IgD-negative memory B cell (primary cell): ENCODE results near the gene TMEM238. TPM values are rescaled to one million over a fixed set of nuclear protein-coding genes. Genes with fewer than 3 reads are reported as not detected.
A peak's percentile ranks its signal among the peaks of the same experiment; 100 is the strongest.

ENCODE experiments used
- H3K27ac Mint-ChIP-seq, 3 donors: one replicate each; pipeline ENCODE4 v1.8.0; 2020 to 2022; ENCODE audit warnings: mild to moderate bottlenecking in 3 of 3, mixed read lengths in 3 of 3, moderate library complexity in 1 of 3
- H3K27me3 Mint-ChIP-seq: one replicate; pipeline ENCODE4 v1.8.0; 2021; ENCODE audit warnings: mixed read lengths
- H3K36me3 Mint-ChIP-seq: one replicate; pipeline ENCODE4 v1.8.0; 2020; ENCODE audit warnings: mild to moderate bottlenecking, mixed read lengths
- H3K4me1 Mint-ChIP-seq, 3 donors: one replicate each; pipeline ENCODE4 v1.8.0; 2020 to 2022; ENCODE audit warnings: mixed read lengths in 3 of 3, mild to moderate bottlenecking in 1 of 3
- H3K4me3 Mint-ChIP-seq, 4 donors: one replicate each; pipeline ENCODE4 v1.8.0; 2020 to 2022; ENCODE audit warnings: mild to moderate bottlenecking in 4 of 4, mixed read lengths in 4 of 4, moderate library complexity in 3 of 4
- H3K9me3 Mint-ChIP-seq, 3 donors: one replicate each; pipeline ENCODE4 v1.8.0; 2020 to 2021; ENCODE audit warnings: mixed read lengths in 3 of 3, mild to moderate bottlenecking in 1 of 3
- polyA plus RNA-seq: library from polyadenylated mRNA; unstranded; fragments of 300-500 nt; fragmentation: Illumina TruSeq; gene quantifications from one replicate; pipeline ENCODE4 v1.2.3, GENCODE V29; 2021

Gene TMEM238
- polyA plus RNA-seq, 1 donor from 2014 or later, result 1.1 TPM

DNA sequence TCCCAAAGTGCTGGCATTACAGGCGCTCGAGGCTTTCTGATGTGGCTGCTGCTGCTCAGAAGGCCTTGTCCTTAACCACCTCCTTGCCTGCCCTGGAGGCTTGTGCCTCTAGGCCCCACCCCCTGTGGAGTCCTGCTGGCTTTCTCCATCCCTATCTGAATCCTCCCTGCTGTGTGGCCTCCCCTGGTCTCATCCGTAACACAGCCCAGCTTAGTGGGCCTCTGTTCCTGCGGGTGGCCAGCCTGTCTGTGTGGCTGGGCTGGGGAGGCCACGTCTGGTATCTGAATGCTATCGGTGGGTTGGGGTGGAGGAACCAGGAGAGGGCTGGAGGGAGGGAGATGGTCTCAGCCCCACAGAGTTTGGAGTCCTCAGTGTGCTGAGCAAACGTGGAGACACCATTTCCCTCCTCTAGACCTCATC lies 6.4 kb upstream of the TMEM238 start:
- H3K27me3 Mint-ChIP-seq, result no peaks in the 10 kb centered on the region

DNA sequence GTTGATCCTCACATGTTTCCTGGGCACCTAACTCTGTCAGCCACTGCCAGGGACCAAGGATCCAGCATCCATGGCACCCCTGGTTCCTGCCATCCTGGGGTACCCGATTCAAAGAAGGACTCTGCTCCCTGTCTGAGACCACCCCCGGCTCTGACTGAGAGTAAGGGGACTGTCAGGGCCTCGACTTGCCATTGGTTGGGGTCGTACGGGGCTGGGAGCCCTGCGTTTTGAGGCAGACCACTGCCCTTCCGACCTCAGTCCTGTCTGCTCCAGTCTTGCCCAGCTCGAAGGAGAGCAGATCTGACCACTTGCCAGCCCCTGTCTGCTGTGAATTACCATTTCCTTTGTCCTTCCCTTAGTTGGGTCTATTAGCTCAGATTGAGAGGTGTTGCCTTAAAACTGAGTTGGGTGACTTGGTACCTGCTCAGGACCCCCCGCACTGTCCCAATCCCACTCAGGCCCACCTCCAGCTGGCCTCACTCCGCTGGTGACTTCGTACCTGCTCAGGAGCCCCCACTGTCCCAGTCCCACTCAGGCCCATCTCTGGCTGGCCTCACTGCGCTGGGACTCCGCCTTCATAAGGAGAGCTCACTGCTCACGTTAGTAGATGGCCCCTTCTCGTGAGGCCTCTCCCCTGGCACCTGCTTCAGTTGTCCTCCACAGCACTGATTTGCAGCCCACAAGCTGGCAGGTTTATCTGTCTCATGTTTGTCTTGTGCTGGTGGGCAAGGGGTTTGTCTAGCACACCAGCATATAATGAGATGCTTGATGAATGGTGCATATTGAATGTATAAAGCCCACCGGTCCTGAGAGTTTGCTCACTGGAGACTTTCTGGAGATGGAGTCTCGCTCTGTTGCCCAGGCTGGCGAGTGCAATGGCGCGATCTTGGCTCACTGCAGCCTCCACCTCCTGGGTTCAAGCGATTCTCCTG lies 5.6 kb upstream of the TMEM238 start:
- H3K27me3 Mint-ChIP-seq, result no peaks in the 10 kb centered on the region
- peak overlapping the region in 3 of 4 donors; percentile 41 to 97 (median 43) for H3K4me3 Mint-ChIP-seq
- H3K4me1 Mint-ChIP-seq, result peaks cover 26 to 43% (median 31%) of the 10 kb centered on the region in 3 donors
- H3K36me3 Mint-ChIP-seq, result peaks cover 4% of the 10 kb centered on the region
- no peaks in the 10 kb centered on the region for H3K9me3 Mint-ChIP-seq
- peak overlapping the region in 1 of 3 donors; percentile 56 for H3K27ac Mint-ChIP-seq

More for the DNA sequence above, 6.4 kb upstream of the TMEM238 start:
- Mint-ChIP-seq H3K27ac (peak overlapping the region in 1 of 3 donors; percentile 56), H3K9me3 (no peaks in the 10 kb centered on the region), H3K36me3 (peaks cover 4% of the 10 kb centered on the region), H3K4me1 (peaks cover 23 to 40% (median 24%) of the 10 kb centered on the region in 3 donors), H3K4me3 (peak overlapping the region in 1 of 4 donors; percentile 97)

DNA sequence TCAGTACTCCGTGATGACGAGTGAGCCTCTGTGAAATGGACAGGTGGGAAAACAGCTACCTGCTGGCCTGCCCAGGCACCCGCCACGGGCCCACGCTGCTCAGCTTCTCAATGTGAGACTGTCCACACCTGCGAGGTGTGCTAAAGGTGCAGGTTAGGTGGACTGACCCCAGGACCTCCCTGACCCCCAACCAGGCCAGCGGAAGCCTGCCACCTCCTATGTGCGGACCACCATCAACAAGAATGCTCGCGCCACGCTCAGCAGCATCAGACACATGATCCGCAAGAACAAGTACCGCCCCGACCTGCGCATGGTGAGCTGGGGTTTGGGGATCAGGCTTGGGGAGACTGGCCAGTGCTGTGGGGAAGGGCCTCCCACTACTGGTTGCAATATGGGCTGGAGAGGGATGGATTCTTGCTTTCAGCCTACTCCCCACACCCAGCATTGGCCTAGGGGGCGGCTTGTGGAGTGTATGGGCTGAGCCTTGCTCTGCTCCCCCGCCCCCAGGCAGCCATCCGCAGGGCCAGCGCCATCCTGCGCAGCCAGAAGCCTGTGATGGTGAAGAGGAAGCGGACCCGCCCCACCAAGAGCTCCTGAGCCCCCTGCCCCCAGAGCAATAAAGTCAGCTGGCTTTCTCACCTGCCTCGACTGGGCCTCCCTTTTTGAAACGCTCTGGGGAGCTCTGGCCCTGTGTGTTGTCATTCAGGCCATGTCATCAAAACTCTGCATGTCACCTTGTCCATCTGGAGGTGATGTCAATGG lies 3.8 kb upstream of the TMEM238 start:
- H3K4me3 Mint-ChIP-seq, result peak overlapping the region; percentile 97 to 100 (median 100)
- peaks cover 4% of the 10 kb centered on the region for H3K36me3 Mint-ChIP-seq
- H3K4me1 Mint-ChIP-seq, result peaks cover 30 to 51% (median 34%) of the 10 kb centered on the region in 3 donors
- no peaks in the 10 kb centered on the region for H3K9me3 Mint-ChIP-seq
- H3K27ac Mint-ChIP-seq, result peak overlapping the region in 2 of 3 donors; percentile 78 to 93
- H3K27me3 Mint-ChIP-seq, result no peaks in the 10 kb centered on the region

DNA sequence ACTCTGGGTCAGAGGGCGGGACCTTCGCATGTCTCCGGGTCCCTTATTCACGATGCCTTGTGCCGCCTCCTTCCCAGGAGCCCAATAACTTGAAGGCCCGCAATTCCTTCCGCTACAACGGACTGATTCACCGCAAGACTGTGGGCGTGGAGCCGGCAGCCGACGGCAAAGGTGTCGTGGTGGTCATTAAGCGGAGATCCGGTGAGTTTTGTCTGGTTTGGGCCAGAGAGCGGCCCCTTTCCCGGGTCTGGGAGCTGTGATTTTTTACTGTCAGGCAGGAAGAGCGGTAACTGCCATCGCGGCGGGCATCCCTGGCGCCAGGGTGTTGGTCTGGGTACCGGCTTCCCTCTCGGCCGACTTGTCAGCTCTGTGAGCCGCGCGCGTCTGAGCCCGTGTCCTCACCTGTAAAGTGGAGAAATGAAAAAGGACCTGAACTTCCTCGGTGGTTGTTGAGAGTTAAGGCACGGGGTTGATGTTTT lies 2.4 kb upstream of the TMEM238 start:
- Mint-ChIP-seq H3K27ac (peak overlapping the region; percentile 93 to 100 (median 98)), H3K36me3 (peaks cover 2% of the 10 kb centered on the region), H3K4me1 (peaks cover 29 to 51% (median 32%) of the 10 kb centered on the region in 3 donors)

DNA sequence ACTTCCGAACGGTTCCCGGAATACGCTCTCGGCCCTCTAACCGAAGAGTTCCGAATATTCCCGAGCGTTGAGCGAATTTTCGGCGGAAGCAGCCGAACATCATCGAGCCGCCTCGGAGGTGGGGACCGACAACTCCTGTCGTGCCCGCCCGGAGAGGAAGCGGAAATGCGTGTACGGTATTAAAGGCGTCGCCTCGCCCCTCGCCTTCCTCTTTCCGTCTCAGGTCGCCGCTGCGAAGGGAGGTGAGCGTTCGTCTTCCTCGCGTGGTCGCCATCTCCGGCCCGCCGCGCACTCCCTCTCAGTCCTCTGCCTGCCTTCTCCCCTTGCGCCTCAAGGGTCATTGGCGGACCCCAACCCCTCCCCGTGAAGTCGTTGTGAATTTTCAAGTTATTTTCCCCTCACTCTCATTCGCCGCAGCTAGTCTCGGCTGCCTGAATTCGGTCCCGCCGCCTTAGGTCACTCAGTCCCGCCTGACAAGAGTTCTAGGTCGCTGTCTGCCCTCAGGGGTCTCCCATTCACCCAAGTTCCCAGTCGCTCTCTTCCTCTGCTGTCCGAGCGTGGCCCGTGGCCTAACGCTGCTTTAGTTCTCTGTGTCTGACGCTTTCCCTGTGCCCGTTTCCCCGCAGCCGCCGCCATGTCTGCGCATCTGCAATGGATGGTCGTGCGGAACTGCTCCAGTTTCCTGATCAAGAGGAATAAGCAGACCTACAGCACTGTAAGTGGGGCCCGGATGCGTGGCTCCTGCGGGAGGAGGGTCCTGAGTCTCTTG lies 1.8 kb upstream of the TMEM238 start, which contains the start of gene RPL28:
RPL28 (plus strand) TSS at position 209 of the 769 bp plus-strand sequence; CDS start at position 635, 426 bp downstream.
- peaks cover 2% of the 10 kb centered on the region for H3K36me3 Mint-ChIP-seq

More for the DNA sequence above, 2.4 kb upstream of the TMEM238 start:
- no peaks in the 10 kb centered on the region for H3K27me3 Mint-ChIP-seq
- H3K4me3 Mint-ChIP-seq, result peak overlapping the region; percentile 97 to 100 (median 100)
- H3K9me3 Mint-ChIP-seq, result no peaks in the 10 kb centered on the region

DNA sequence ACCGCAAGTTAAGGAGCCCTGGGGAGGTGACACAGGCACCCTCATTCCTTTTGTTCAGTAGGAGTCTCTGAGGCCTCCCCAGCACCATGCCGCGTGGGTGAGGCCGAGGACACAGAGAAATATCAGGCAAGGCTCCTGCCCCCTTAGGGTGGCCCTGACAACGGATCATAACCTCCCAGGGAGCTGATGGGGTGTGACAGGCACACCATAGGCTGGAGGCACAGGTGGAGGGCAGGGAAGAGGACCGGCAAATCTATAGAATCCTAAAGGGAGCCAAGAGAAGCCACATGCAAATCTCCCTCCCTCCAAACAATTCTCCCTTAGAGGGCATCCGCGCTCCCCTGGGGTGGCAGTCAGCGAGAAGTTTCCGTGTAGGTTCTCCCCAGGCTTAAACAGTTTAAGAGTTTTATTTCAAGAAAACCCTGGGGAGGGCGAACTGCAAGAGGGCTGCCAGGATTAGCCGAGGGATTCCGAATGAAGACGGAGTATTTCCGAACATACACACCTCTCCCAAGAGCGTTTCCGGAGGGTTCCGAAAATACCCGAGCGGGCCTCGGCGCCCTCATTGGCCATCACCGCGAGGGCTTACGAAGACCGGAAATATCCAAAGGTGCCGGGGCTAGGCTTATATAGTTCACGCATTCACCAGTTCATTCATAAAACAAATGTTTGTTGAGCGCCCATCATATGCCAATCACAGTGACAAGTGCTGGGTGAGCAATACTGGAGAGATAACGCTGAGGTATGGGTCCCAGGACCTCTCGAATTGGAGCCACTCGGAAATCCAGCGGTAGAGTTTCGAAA lies 1.0 kb upstream of the TMEM238 start:
- Mint-ChIP-seq H3K36me3 (peaks cover 2% of the 10 kb centered on the region), H3K27me3 (no peaks in the 10 kb centered on the region), H3K4me1 (peaks cover 24 to 47% (median 32%) of the 10 kb centered on the region in 3 donors), H3K4me3 (peak overlapping the region; percentile 97 to 100 (median 100)), H3K27ac (peak overlapping the region; percentile 93 to 100 (median 98)), H3K9me3 (no peaks in the 10 kb centered on the region)

More for the DNA sequence above, 1.8 kb upstream of the TMEM238 start, which contains the start of gene RPL28:
- peaks cover 28 to 51% (median 32%) of the 10 kb centered on the region in 3 donors for H3K4me1 Mint-ChIP-seq
- H3K27ac Mint-ChIP-seq, result peak within 1 kb of the TSS; percentile 93 to 100 (median 98)
- peak within 1 kb of the TSS; percentile 97 to 100 (median 100) for H3K4me3 Mint-ChIP-seq
- no peaks in the 10 kb centered on the region for H3K9me3 Mint-ChIP-seq
- no peaks in the 10 kb centered on the region for H3K27me3 Mint-ChIP-seq

DNA sequence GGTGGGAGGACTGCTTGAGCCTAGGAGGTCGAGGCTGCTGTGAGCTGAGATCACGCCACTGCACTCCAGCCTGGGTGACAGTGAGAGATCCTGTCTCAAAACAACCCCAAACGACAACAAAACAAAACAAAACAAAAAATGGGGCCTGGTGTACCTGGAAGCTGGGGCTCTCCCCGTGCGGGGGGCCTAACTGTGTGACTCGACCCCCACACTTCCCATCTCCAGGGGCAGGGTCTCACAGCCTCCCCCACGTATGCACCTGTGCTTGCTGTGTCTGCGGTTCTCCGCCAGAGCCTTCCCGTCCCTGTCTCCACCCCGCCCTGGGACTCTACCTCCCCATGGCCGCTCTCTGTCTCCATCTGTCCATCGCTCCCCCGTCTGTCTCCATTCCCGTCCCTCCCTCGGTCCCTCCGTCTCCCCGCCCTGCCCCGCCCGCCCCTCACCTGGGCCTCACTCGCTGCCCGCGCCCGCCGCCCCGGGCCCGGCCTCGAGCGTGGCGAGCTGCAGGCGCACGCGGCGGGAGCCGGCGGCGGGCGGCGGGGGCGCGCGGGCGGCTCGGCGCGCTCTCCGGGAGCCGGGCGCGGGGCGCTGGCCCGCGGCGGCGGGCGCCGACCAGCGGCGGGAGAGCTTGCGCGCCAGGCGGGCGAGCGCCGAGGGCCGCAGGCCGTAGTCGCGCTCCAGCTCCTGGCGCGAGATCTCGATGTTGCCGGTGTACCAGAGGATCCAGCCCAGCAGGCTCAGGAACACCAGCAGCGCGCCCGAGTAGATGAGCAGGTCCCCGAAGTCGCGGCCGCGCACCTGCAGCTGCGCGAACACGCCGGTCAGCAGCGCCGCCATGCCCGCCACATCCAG lies 587 bp downstream of the TMEM238 start:
- Mint-ChIP-seq H3K27me3 (no peaks in the 10 kb centered on the region), H3K9me3 (no peaks in the 10 kb centered on the region), H3K27ac (peak overlapping the region in 2 of 3 donors; percentile 50 to 84), H3K4me1 (peaks cover 24 to 34% (median 29%) of the 10 kb centered on the region in 3 donors), H3K36me3 (peaks cover 6% of the 10 kb centered on the region), H3K4me3 (peak overlapping the region; percentile 83 to 97 (median 90))

DNA sequence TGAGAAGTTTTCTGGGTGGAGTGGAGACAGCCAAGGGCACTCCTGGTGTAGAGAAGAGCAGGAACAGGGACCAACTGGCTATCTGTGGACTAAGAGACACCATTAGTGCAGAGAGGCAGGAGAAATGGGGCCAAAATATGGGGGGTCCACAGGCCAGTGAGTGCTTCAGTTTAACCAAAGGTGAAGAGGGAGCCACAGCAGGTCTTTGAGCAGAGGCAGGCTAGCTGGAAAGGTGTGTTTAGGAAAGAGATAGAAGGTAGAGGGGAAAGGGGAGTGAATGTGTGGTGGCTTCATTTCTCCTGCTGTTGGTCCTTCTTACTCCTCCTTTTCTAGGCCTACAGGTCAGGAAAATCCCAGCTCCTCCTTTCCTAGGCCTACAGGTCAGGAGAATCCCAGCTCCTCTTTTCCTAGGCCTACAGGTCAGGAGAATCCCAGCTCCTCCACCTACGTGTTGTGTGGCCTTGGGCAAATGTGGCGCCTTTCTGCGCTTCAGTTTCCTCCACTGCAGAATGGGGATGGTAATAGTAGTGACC lies 1.5 kb downstream of the TMEM238 start:
- Mint-ChIP-seq H3K4me1 (peaks cover 24 to 26% (median 26%) of the 10 kb centered on the region in 3 donors), H3K27me3 (no peaks in the 10 kb centered on the region), H3K36me3 (peaks cover 6% of the 10 kb centered on the region), H3K4me3 (peak overlapping the region; percentile 79 to 97 (median 88)), H3K9me3 (no peaks in the 10 kb centered on the region), H3K27ac (peak overlapping the region in 1 of 3 donors; percentile 50)

DNA sequence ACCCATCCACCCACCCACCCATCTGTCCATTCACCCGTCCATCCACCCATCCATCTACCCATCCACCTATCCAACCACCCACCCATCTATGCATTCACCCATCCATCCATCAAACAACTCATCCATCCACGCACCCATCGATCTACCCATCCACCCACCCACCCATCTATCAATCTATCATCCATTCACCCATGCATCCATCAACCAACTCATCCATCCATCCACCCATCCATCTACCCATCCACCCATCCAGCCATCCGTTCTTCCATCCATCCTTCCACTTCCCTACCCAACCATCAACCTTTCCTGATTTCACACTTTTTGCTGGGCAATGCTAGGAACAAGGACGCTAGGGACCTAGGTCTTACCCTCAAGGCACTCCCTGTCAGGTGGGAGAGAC lies 2.1 kb downstream of the TMEM238 start:
- Mint-ChIP-seq H3K27ac (peak overlapping the region in 1 of 3 donors; percentile 50), H3K36me3 (peaks cover 6% of the 10 kb centered on the region), H3K4me1 (peaks cover 20 to 24% (median 20%) of the 10 kb centered on the region in 3 donors)

DNA sequence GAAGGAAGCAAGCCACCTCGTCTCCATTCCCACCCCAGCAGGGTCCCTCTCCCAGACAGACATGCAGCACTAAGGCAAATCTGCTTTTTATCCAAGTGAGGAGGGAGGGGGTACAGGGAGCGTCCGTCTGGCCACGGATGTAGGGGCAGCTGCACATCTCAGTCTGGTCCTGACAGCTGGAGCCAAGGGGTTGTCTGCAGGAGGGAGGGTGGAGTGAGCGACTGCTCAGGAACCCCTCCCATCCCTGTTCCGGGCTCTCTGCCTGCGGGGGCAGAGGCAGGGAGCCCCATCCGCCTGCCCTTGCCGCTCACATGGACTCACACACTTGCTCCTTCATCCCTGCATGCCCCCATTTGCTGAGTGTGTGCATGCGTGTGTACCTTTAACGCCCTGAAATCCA lies 4.9 kb downstream of the TMEM238 start:
- Mint-ChIP-seq H3K4me3 (no peak overlapping the region), H3K4me1 (peaks cover 0 to 7% (median 5%) of the 10 kb centered on the region in 3 donors), H3K27ac (no peak overlapping the region), H3K9me3 (no peaks in the 10 kb centered on the region), H3K36me3 (peaks cover 4% of the 10 kb centered on the region), H3K27me3 (peaks cover 2% of the 10 kb centered on the region)

More for the DNA sequence above, 2.1 kb downstream of the TMEM238 start:
- H3K9me3 Mint-ChIP-seq, result no peaks in the 10 kb centered on the region
- H3K4me3 Mint-ChIP-seq, result peak overlapping the region in 2 of 4 donors; percentile 79 to 97
- no peaks in the 10 kb centered on the region for H3K27me3 Mint-ChIP-seq

DNA sequence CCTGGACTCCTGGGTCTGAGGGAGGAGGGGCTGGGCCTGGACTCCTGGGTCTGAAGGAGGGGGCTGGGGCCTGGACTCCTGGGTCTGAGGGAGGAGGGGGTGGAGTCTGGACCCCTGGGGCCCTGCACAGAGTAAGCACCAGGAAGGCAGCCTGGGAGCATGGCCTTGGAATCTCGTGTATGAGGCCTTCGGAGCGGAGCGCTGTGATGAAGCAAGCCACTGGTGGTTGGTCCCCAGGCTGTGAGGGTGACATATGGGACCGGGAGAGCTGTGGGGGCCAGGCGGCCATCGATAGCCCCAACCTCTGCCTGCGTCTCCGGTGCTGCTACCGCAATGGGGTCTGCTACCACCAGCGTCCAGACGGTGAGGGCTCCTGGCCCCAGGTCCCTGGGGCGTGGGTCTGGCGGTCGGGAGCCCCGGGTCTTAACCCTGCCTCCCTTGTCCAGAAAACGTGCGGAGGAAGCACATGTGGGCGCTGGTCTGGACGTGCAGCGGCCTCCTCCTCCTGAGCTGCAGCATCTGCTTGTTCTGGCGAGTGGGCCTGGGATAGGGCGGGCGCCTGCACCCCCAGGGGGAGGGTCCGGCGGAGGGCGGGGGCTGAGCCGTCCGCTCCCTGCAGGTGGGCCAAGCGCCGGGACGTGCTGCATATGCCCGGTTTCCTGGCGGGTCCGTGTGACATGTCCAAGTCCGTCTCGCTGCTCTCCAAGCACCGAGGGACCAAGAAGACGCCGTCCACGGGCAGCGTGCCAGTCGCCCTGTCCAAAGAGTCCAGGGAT lies 6.5 kb downstream of the TMEM238 start:
- Mint-ChIP-seq H3K27ac (no peak overlapping the region), H3K36me3 (peaks cover 4% of the 10 kb centered on the region), H3K4me1 (peaks cover 0 to 6% (median 6%) of the 10 kb centered on the region in 3 donors), H3K4me3 (no peak overlapping the region), H3K27me3 (peaks cover 10% of the 10 kb centered on the region), H3K9me3 (no peaks in the 10 kb centered on the region)
